SKM-1 (cell line): Measurements from ENCODE around the gene CLSTN2.

Experiments used
- DNase-seq: peaks from one replicate; lab custom pipeline; 2025; ENCODE audit not compliant: unreplicated experiment; lab: John Stamatoyannopoulos, UW

CLSTN2 gene

GRCh38 chr3:140576449-140576848 is 641.5 kb downstream of the CLSTN2 start:
- DNase-seq, result no peak

DNA sequence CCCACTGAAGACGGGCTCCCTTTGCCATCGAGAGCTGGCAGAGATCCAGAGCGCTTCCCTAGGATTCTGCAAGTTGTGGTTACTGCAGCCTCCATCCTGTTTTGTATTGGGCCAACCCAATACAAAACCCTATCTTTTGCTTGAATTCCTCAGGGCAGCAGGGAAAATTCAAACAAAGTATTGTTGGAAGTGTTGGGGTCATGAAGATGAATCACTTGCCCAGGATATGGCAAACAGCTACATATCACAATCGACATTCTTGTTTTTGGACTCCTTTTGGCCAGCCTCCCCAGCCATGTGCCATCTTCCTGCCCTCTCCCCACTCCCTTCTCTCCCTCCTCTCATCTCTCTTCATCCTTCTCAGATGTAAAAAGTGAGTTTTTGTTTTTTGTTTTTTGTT is 642.9 kb downstream of the CLSTN2 start:
- no peak for DNase-seq

GRCh38 chr3:140579260-140579659 is 644.3 kb downstream of the CLSTN2 start:
- DNase-seq, result no peak

GRCh38 chr3:140580746-140581145 is 645.8 kb downstream of the CLSTN2 start:
- DNase-seq, result no peak

GRCh38 chr3:140584549-140584948 is 649.6 kb downstream of the CLSTN2 start:
- no peak for DNase-seq

DNA sequence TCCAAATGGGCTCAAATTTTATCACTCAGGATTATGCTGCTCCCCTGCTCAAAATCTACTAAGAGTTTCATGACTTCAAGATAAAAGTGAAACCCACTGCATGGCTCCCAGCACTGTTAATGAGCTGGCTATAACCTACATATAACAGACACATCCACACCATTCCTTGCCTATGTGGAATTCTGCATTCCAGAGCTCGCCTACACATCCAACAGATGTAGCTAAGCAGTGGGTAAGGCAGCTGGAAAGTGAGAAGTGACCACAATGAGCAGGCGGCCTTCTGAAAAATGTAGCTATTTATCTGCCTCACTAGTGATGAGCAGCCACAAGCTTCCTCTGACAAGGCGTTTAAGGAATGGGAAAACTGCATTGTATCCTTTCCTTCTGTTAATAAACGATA is 650.8 kb downstream of the CLSTN2 start:
- no peak for DNase-seq

GRCh38 chr3:140586311-140586710 is 651.3 kb downstream of the CLSTN2 start:
- DNase-seq, result no peak

GRCh38 chr3:140588558-140588957 is 653.6 kb downstream of the CLSTN2 start:
- DNase-seq, result no peak

- DNase-seq, result no peak
Measured at GRCh38 chr3:140593766-140594165, 658.8 kb downstream of the CLSTN2 start.

DNA sequence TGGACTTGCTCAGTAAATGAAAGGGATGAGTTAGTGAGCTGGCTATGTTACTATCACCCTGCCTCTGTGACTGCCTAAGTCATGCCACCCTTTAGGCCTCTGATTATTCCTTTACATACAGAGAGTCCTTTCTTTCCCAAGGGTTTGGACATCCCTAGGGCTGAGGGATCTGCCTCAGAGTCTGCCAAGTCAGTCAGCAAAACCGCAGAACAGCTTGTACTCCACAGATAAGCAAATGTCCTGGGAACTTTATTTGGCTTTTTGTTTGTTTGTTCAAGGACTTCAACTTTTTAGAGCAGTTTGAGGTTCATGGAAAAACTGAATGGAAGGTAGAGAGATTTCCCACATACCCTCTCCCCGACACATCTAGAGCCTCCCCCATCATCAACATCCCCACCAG is 660.3 kb downstream of the CLSTN2 start:
- no peak for DNase-seq

GRCh38 chr3:140597364-140597763 is 662.4 kb downstream of the CLSTN2 start:
- no peak for DNase-seq

GRCh38 chr3:140597792-140598191 is 662.8 kb downstream of the CLSTN2 start:
- DNase-seq, result no peak

GRCh38 chr3:140599009-140599408 is 664.0 kb downstream of the CLSTN2 start:
- no peak for DNase-seq

DNA sequence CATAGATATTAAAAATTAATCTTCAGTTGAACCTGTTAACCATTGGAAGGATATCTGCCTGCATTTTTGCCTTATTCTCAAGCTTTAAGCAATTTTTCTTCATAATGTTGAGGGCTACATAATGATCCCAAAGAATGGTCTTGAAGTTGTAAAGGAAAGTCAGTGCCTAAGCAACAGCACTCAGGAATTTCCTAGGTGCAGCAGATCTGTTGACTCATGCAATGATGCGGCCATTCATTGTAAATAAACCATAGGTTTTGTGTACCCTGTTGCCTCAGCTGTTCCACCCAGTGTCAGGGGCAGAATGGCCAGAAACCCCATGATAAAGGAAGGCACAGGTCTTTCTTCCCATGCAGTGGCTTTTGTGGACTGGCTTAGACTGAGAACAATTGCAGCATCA is 664.5 kb downstream of the CLSTN2 start:
- DNase-seq, result no peak

DNA sequence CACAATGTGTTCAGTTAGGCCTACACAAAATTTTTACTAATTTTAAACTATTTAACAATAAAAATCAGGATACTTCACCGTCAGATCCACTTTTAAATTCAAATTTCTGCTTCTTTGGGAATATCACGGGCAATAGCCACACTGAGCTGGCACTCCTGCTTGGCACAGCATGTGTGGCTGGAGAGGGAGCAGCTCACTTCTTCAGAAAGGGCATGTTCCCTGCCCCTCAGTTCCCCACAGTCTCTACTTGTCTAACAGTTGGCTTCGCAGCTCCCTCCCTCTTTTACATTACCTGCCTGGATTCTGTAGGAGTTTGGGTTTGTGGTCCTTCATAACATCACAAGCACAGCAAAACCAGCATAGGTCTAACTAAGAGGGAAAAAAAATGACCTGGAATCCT is 666.9 kb downstream of the CLSTN2 start:
- DNase-seq, result no peak

GRCh38 chr3:140602781-140603180 is 667.8 kb downstream of the CLSTN2 start:
- DNase-seq, result no peak

DNA sequence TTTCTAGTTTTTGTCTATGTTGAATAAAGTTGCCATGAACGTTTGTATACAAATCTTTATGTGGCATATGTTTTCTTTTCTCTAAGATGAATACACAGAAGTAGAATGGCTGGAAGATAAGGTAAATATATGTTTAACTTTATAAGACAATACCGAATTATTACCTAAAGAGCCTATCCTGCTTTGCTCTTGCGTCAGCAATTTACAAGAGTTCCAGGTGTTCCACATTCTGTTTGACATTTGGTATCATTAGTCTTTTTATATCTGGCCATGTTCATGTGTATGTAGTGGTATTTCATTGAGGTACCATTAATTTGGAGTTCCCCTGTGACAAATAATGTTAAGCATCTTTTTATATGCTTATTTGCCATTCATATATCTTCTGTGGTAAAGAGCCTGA is 668.8 kb downstream of the CLSTN2 start:
- no peak for DNase-seq

DNA sequence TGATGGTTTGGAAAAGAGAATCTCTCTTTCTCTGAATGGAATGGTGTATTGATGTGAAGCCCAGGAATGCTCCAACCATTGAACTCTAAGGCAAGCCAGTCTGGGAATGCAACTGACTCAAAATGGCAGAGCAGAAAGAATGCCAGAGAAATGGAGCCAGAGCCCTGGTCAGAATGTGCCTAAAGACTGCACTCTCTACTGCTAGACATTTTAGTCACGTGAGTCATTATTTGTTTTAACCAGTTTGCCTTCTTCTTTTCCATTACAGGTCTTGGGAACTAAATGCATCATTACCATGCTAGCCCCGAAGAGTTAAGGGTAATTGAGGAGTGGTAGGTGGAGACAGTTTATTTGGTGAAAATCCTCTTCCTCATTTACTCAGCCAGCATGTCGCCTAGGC is 675.6 kb downstream of the CLSTN2 start:
- no peak for DNase-seq

GRCh38 chr3:140614001-140614400 is 679.0 kb downstream of the CLSTN2 start:
- DNase-seq, result no peak

DNA sequence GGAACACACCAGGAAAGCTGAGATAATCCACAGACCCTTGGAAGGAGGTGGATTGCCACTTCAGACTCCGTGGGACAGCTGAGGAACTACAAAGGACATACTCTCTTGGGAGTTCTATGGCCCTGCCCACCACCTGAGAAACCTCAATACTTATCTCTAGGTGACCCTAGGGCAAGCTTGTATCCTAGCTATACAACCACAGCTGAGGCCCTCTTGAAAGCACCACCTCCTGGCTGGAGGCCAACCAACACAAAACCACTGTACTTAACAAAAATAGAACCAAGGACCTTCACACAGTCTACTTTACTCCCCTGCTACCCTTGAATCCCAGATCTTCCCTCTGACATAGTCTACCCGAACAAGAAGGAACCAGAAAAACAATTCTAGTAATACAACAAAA is 682.1 kb downstream of the CLSTN2 start:
- DNase-seq, result no peak

DNA sequence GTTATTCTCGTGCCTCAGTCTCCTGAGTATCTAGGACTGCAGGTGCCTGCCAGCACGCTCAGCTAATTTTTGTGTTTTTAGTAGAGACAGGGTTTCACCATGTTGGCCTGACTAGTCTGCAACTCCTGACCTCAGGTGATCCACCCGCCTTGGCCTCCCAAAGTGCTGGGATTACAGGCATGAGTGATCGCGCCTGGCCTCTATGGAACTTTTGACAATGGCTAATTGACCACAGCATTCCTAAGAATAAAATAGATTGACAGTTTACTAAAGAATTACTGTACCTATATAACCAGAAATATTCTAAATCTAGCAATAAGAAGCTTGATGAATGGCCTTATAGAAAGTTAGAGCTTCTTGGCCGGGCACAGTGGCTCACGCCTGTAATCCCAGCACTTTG is 691.9 kb downstream of the CLSTN2 start:
- DNase-seq, result no peak
